A673 (cell line): Measurements from ENCODE around the gene OSBP2. TPM values are rescaled to one million over a fixed set of nuclear protein-coding genes. Genes with fewer than 3 reads are reported as not detected.
"Not testable (repeated sequence)": the region's sequence is repeated elsewhere in the genome, so short reads cannot be mapped to it uniquely, and the experiment has no call there.

Experiments used
- BruUV-seq: library from RNA; stranded (reverse); fragments of 400-500 nt; replicated peaks from 2 replicates; lab custom pipeline; 2021; lab: Mats Ljungman, UMichigan
- CTCF ChIA-PET: fragments of 300-600 bp; sonication (Branson Sonifier 250); formaldehyde crosslinking; loops from one replicate; lab custom pipeline; 2022; ENCODE audit warnings: antibody characterized with exemption; lab: Charles Lee
- POLR2A ChIA-PET: fragments of 300-600 bp; sonication (Branson Sonifier 250); formaldehyde crosslinking; loops from one replicate; lab custom pipeline; 2022; ENCODE audit warnings: antibody characterized with exemption; ENCODE audit not compliant: low non-redundant PET; lab: Charles Lee
- DNase-seq: peaks from one replicate; pipeline ENCODE4 v3.0.0-alpha.2; 2015; ENCODE audit warnings: low spot score
- H3K27ac ChIP-seq: fragments of 200-600 bp; sonication (generic); 2 replicates; pipeline ENCODE4 v1.5.1; 2016; ENCODE audit warnings: mixed run types, low read depth, mild to moderate bottlenecking, mixed read lengths, antibody characterized with exemption, low read length; ENCODE audit not compliant: poor library complexity, severe bottlenecking
- H3K27me3 ChIP-seq: fragments of 200-600 bp; sonication (generic); replicated peaks from 2 replicates; pipeline ENCODE4 v1.6.1; 2017; ENCODE audit warnings: mixed run types, low read depth, mild to moderate bottlenecking, mixed read lengths, antibody characterized with exemption, low read length; ENCODE audit not compliant: insufficient read depth, poor library complexity
- H3K36me3 ChIP-seq: fragments of 200-600 bp; sonication (generic); 2 replicates; pipeline ENCODE4 v1.6.1; 2016; ENCODE audit warnings: mixed run types, mild to moderate bottlenecking, mixed read lengths, antibody characterized with exemption, low read length; ENCODE audit not compliant: insufficient read depth, poor library complexity, severe bottlenecking
- H3K4me1 ChIP-seq: fragments of 200-600 bp; sonication (generic); 2 replicates; pipeline ENCODE4 v1.6.1; 2017; ENCODE audit warnings: mixed run types, mild to moderate bottlenecking, mixed read lengths, antibody characterized with exemption, low read length; ENCODE audit not compliant: insufficient read depth, poor library complexity, severe bottlenecking
- H3K4me3 ChIP-seq: fragments of 200-600 bp; sonication (generic); 2 replicates; pipeline ENCODE4 v1.5.1; 2016; ENCODE audit warnings: low read depth, mixed run types, mild to moderate bottlenecking, mixed read lengths, low read length; ENCODE audit not compliant: poor library complexity, severe bottlenecking
- H3K9me3 ChIP-seq: fragments of 200-600 bp; sonication (generic); 2 replicates; pipeline ENCODE4 v1.6.1; 2016; ENCODE audit warnings: mixed run types, low read depth, mild to moderate bottlenecking, mixed read lengths, antibody characterized with exemption, low read length; ENCODE audit not compliant: poor library complexity, severe bottlenecking
- CTCF ChIP-seq: fragments of 300-800, 200-600 bp; sonication (generic); conservative IDR thresholded peaks from 2 replicates; pipeline ENCODE4 v1.5.1; 2017; ENCODE audit warnings: low read depth, mild to moderate bottlenecking, antibody characterized with exemption, low read length, moderate library complexity, mixed read lengths
- EZH2 ChIP-seq: fragments of 200-600 bp; sonication (generic); IDR thresholded peaks from 2 replicates; pipeline ENCODE4 v1.6.1; 2017; ENCODE audit warnings: borderline replicate concordance, low read depth, mild to moderate bottlenecking, mixed read lengths, antibody characterized with exemption, low read length; ENCODE audit not compliant: poor library complexity, severe bottlenecking
- intact Hi-C: fragments of 100-400 bp; cut with micrococcal nuclease; formaldehyde crosslinking; loops from one replicate; pipeline ENCODE4 v1.10.0; 2022; ENCODE audit not compliant: unreplicated experiment
- total RNA-seq: library from RNA; stranded (reverse); gene quantifications from 2 replicates; pipeline ENCODE4 v1.2.3, GENCODE V29; 2021

The OSBP2 gene
- total RNA-seq, 1 experiment from 2014 or later = 1.8 TPM

- ChIA-PET CTCF (no interaction called here), POLR2A (no interaction called here)
Measured at GRCh38 chr22:30704978-30705377, 10.3 kb downstream of the OSBP2 start.

GRCh38 chr22:30705710-30706651 is 11.3 kb downstream of the OSBP2 start:
- Histone ChIP-seq H3K4me1 (no peaks in the 10 kb centered on the region), H3K27me3 (no peaks in the 10 kb centered on the region), H3K36me3 (no peaks in the 10 kb centered on the region), H3K27ac (no peak overlapping the region), H3K4me3 (no peak overlapping the region), H3K9me3 (no peaks in the 10 kb centered on the region)
- BruUV-seq = no TSS peak
- CTCF ChIA-PET = no interaction called here
- intact Hi-C loops = no loop called here
- no peak for DNase-seq
- TF ChIP-seq CTCF (no peak), EZH2 (no peak)
- POLR2A ChIA-PET = no interaction called here

More at GRCh38 chr22:30704978-30705377, 10.3 kb downstream of the OSBP2 start:
- Histone ChIP-seq H3K36me3 (no peaks in the 10 kb centered on the region), H3K27ac (no peak overlapping the region), H3K4me3 (no peak overlapping the region), H3K4me1 (no peaks in the 10 kb centered on the region), H3K27me3 (no peaks in the 10 kb centered on the region), H3K9me3 (no peaks in the 10 kb centered on the region)
- TF ChIP-seq EZH2 (no peak), CTCF (no peak)
- DNase-seq = no peak
- BruUV-seq = no TSS peak
- intact Hi-C loops = no loop called here

- BruUV-seq, intact Hi-C loops, H3K4me3 ChIP-seq, CTCF ChIA-PET, H3K27me3 ChIP-seq, H3K9me3 ChIP-seq, H3K36me3 ChIP-seq, H3K27ac ChIP-seq, DNase-seq, POLR2A ChIA-PET, H3K4me1 ChIP-seq: not testable (repeated sequence)
Measured at GRCh38 chr22:30709980-30710379, 15.3 kb downstream of the OSBP2 start.
